ENCODE results near the gene HTRA3. TPM values are rescaled to one million over a fixed set of nuclear protein-coding genes. Genes with fewer than 3 reads are reported as not detected.

HTRA3 gene
- total RNA-seq, 1 donor from 2014 or later = 1.6 TPM

DNA sequence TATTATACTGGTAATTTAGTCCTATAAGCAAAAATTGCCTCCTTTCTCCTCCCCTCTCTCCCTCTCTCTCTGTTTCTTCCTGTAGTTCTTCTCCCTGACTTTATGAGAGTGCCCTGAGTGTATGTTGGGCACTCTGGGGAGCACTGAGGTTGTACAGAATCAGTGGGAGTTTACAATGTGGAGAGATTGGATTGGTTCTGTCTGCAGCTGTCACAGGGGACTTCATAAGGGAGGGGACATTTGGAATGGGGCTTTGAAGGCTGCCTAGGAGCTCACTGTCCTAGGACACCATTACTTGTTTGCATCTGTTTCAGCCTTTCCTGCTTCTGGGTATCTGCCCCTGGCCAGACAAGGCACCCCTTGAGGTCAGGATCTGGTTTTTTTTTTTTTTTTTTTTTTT lies 47.6 kb upstream of the HTRA3 start:
- peaks cover 14% of the 10 kb centered on the region for H3K4me1 ChIP-seq
- DNase-seq (ENCODE audit: low spot score) = no peak
- H3K27ac ChIP-seq = no peak overlapping the region
- TF ChIP-seq, protein P1, sequence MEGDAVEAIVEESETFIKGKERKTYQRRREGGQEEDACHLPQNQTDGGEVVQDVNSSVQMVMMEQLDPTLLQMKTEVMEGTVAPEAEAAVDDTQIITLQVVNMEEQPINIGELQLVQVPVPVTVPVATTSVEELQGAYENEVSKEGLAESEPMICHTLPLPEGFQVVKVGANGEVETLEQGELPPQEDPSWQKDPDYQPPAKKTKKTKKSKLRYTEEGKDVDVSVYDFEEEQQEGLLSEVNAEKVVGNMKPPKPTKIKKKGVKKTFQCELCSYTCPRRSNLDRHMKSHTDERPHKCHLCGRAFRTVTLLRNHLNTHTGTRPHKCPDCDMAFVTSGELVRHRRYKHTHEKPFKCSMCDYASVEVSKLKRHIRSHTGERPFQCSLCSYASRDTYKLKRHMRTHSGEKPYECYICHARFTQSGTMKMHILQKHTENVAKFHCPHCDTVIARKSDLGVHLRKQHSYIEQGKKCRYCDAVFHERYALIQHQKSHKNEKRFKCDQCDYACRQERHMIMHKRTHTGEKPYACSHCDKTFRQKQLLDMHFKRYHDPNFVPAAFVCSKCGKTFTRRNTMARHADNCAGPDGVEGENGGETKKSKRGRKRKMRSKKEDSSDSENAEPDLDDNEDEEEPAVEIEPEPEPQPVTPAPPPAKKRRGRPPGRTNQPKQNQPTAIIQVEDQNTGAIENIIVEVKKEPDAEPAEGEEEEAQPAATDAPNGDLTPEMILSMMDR (IDR thresholded peaks at IDR 0.05) = no peak
- TF ChIP-seq EZH2phosphoT487 (IDR thresholded peaks at IDR 0.05) (no peak), EZH2 (IDR thresholded peaks at IDR 0.05) (no peak)
- no peaks in the 10 kb centered on the region for H3F3A ChIP-seq (ENCODE audit: low read depth)
- no peaks in the 10 kb centered on the region for H4K20me1 ChIP-seq (ENCODE audit: low read depth)
- H3K4me2 ChIP-seq = no peak overlapping the region
- H2AFZ ChIP-seq (replicated peaks) = no peak overlapping the region
- no peaks in the 10 kb centered on the region for H3K79me2 ChIP-seq (ENCODE audit: low read depth)
- H3K27me3 ChIP-seq = no peaks in the 10 kb centered on the region
- Mint-ChIP-seq H3K27ac (peak overlapping the region; percentile 40), H3K4me1 (peaks cover 38% of the 10 kb centered on the region), H3K27me3 (ENCODE audit: insufficient read depth, low read depth) (peaks cover 11% of the 10 kb centered on the region), H3K36me3 (no peaks in the 10 kb centered on the region), H3K4me3 (no peak overlapping the region), H3K9me3 (no peaks in the 10 kb centered on the region)
- H3K9ac ChIP-seq = no peak overlapping the region
- no peaks in the 10 kb centered on the region for H3K36me3 ChIP-seq
- no peak overlapping the region for H3K4me3 ChIP-seq
- H3K9me3 ChIP-seq (ENCODE audit: low read depth) = no peaks in the 10 kb centered on the region

DNA sequence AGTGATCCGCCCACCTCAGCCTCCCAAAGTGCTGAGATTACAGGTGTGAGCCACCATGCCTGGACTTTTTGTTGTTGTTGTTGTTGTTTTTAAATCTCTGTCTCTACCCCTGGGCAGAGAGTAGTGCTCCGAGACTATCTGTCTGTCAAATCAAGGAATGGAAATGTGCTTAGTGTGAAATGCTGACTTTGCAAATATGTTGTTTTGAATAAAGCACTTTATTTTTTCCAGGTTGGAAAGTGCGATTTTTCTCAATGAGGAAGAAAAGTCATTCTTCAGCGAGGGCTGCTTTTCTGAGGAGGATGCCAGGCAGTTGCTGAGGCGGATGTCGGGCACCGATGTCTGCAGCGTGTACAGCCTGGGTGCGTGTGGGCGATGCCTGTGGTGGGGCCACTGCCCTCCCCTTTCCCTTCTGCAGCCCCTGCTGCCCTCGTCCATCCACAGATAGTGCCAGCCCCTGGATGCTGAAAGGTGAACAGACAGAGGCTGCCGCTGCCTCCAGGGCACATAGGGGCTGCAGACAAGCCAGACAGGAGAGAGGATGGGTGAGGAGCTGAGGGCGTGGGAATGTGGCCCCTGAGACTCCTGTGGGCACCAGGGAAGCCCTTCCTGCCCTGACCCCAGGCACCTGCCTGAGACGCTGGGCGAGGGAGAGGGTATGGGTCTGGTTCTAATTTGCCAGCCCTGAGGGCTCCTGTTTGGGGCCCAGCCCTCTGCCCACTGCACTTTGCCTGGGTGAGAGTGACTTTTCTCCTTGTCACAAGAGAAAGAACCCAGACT lies 46.8 kb upstream of the HTRA3 start:
- Mint-ChIP-seq H3K36me3 (no peaks in the 10 kb centered on the region), H3K4me3 (no peak overlapping the region), H3K27ac (no peak overlapping the region), H3K9me3 (no peaks in the 10 kb centered on the region), H3K4me1 (peaks cover 38% of the 10 kb centered on the region), H3K27me3 (ENCODE audit: insufficient read depth, low read depth) (peaks cover 9% of the 10 kb centered on the region)
- H3K79me2 ChIP-seq (ENCODE audit: low read depth) = no peaks in the 10 kb centered on the region
- no peak overlapping the region for H3K27ac ChIP-seq
- no peak overlapping the region for H3K4me3 ChIP-seq
- TF ChIP-seq, protein P1 (IDR thresholded peaks at IDR 0.05) = no peak
- TF ChIP-seq EZH2 (IDR thresholded peaks at IDR 0.05) = no peak
- no peak for TF ChIP-seq EZH2phosphoT487 (IDR thresholded peaks at IDR 0.05)
- no peaks in the 10 kb centered on the region for H3K9me3 ChIP-seq (ENCODE audit: low read depth)
- H3F3A ChIP-seq (ENCODE audit: low read depth) = no peaks in the 10 kb centered on the region
- H3K36me3 ChIP-seq = no peaks in the 10 kb centered on the region
- H3K4me1 ChIP-seq = peaks cover 14% of the 10 kb centered on the region
- no peak overlapping the region for H2AFZ ChIP-seq (replicated peaks)
- no peak for DNase-seq (ENCODE audit: low spot score)
- no peak overlapping the region for H3K4me2 ChIP-seq
- no peaks in the 10 kb centered on the region for H4K20me1 ChIP-seq (ENCODE audit: low read depth)
- no peaks in the 10 kb centered on the region for H3K27me3 ChIP-seq
- H3K9ac ChIP-seq = no peak overlapping the region

DNA sequence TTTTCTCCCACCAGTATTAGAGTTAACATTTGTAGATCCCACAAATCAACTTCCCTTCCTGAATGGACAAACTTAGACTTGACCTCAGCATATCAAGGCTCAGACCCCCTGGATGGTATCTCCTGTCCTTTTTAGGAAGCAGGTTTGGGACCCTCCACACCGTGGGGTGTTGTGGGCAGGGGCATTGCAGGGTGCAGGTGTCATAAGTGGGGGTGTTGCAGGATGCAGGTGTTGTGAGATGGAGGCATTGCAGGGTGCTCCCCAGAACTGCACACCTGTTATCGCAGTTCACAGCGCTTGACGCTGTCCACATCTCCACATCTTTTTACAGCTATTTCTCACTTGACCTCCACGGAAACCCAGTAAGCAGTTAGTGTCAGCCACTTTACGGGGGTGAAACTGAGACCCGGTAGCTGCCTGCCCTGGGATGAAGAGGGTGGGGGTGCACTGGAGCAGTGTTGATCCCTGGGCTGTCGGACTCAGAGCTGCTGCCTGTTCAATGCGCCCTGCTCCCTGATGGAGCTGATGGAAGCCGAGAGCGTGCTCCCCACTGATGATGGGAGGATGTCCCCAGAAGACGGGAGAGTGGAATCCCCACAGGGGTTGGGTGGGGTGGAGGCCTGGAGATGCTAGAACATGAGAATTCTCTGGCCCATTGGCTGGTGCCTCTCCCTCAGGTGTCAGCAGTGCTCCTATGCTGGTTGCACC lies 45.1 kb upstream of the HTRA3 start:
- Mint-ChIP-seq H3K9me3 (no peaks in the 10 kb centered on the region), H3K4me1 (peaks cover 41% of the 10 kb centered on the region), H3K27ac (peak overlapping the region; percentile 33), H3K4me3 (no peak overlapping the region), H3K27me3 (ENCODE audit: insufficient read depth, low read depth) (peaks cover 11% of the 10 kb centered on the region), H3K36me3 (no peaks in the 10 kb centered on the region)
- Histone ChIP-seq H3K36me3 (no peaks in the 10 kb centered on the region), H3F3A (ENCODE audit: low read depth) (no peaks in the 10 kb centered on the region), H3K4me3 (no peak overlapping the region), H4K20me1 (ENCODE audit: low read depth) (no peaks in the 10 kb centered on the region), H3K4me2 (no peak overlapping the region), H3K79me2 (ENCODE audit: low read depth) (no peaks in the 10 kb centered on the region), H3K4me1 (peaks cover 14% of the 10 kb centered on the region), H3K27me3 (no peaks in the 10 kb centered on the region), H3K9ac (no peak overlapping the region), H3K27ac (no peak overlapping the region), H2AFZ (replicated peaks) (no peak overlapping the region), H3K9me3 (ENCODE audit: low read depth) (no peaks in the 10 kb centered on the region)
- no peak for DNase-seq (ENCODE audit: low spot score)
- no peak for TF ChIP-seq EZH2 (IDR thresholded peaks at IDR 0.05)
- TF ChIP-seq, protein P1 (IDR thresholded peaks at IDR 0.05) = no peak
- no peak for TF ChIP-seq EZH2phosphoT487 (IDR thresholded peaks at IDR 0.05)

Measured in neural progenitor cell (in vitro differentiated cells).